CD4-positive, alpha-beta T cell treated with Interleukin-4 for 1 hour (primary cell): Measurements from ENCODE around the gene SIGLEC10.

Source experiments
- DNase-seq, 2 donors: peaks; one replicate each; pipeline ENCODE4 v3.0.0-alpha.2; 2020 to 2022

SIGLEC10 gene

GRCh38 chr19:51364200-51365106, 53.0 kb downstream of the SIGLEC10 start:
- DNase-seq: no peak

GRCh38 chr19:51361239-51361638, 56.2 kb downstream of the SIGLEC10 start:
- no peak for DNase-seq
